Type B pancreatic cell (in vitro differentiated cells): ENCODE measurements around the gene ZIC1. TPM values are rescaled to one million over a fixed set of nuclear protein-coding genes. Genes with fewer than 3 reads are reported as not detected.

Experiments used
- DNase-seq: peaks from one replicate; pipeline ENCODE4 v3.0.0; 2021; ENCODE audit warnings: mixed read lengths; ENCODE audit not compliant: unreplicated experiment; ENCODE audit errors: extremely low spot score
- H3K27ac Mint-ChIP-seq: 2 replicates; pipeline ENCODE4 v1.8.0; 2021; ENCODE audit warnings: mild to moderate bottlenecking, mixed read lengths
- H3K27me3 Mint-ChIP-seq: 2 replicates; pipeline ENCODE4 v1.8.0; 2021; ENCODE audit warnings: mixed read lengths
- H3K36me3 Mint-ChIP-seq: 2 replicates; pipeline ENCODE4 v1.8.0; 2021; ENCODE audit warnings: mixed read lengths
- H3K4me1 Mint-ChIP-seq: one replicate; pipeline ENCODE4 v1.8.0; 2021; ENCODE audit warnings: mixed read lengths; ENCODE audit not compliant: unreplicated experiment
- H3K4me3 Mint-ChIP-seq: 2 replicates; pipeline ENCODE4 v1.8.0; 2021; ENCODE audit warnings: mild to moderate bottlenecking, mixed read lengths
- H3K9me3 Mint-ChIP-seq: 2 replicates; pipeline ENCODE4 v1.8.0; 2021; ENCODE audit warnings: mixed read lengths
- total RNA-seq: library from RNA; stranded (reverse); gene quantifications from 2 replicates; pipeline ENCODE4 v1.2.1, GENCODE V29; 2021; ENCODE audit warnings: low replicate concordance
- TF ChIP-seq, protein P1 (sequence below): fragments of 200-600 bp; sonication (generic); conservative IDR thresholded peaks from 2 replicates; pipeline ENCODE4 v1.5.0; 2021; ENCODE audit warnings: antibody characterized with exemption, mild to moderate bottlenecking

Gene ZIC1
- total RNA-seq, 1 donor from 2014 or later, result 184 TPM

- peaks cover 93% of the 10 kb centered on the region for H3K27me3 Mint-ChIP-seq
- H3K27ac Mint-ChIP-seq, result peak overlapping the region; percentile 85
- TF ChIP-seq, protein P1, sequence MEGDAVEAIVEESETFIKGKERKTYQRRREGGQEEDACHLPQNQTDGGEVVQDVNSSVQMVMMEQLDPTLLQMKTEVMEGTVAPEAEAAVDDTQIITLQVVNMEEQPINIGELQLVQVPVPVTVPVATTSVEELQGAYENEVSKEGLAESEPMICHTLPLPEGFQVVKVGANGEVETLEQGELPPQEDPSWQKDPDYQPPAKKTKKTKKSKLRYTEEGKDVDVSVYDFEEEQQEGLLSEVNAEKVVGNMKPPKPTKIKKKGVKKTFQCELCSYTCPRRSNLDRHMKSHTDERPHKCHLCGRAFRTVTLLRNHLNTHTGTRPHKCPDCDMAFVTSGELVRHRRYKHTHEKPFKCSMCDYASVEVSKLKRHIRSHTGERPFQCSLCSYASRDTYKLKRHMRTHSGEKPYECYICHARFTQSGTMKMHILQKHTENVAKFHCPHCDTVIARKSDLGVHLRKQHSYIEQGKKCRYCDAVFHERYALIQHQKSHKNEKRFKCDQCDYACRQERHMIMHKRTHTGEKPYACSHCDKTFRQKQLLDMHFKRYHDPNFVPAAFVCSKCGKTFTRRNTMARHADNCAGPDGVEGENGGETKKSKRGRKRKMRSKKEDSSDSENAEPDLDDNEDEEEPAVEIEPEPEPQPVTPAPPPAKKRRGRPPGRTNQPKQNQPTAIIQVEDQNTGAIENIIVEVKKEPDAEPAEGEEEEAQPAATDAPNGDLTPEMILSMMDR, result peak; percentile 36
- peaks cover 20% of the 10 kb centered on the region for H3K4me1 Mint-ChIP-seq
- H3K9me3 Mint-ChIP-seq, result no peaks in the 10 kb centered on the region
- H3K4me3 Mint-ChIP-seq, result peak overlapping the region; percentile 87
- DNase-seq, result no peak
- peaks cover 18% of the 10 kb centered on the region for H3K36me3 Mint-ChIP-seq
These were observed 1.5 kb upstream of the ZIC1 start for GRCh38 chr3:147407498-147408187.

DNA sequence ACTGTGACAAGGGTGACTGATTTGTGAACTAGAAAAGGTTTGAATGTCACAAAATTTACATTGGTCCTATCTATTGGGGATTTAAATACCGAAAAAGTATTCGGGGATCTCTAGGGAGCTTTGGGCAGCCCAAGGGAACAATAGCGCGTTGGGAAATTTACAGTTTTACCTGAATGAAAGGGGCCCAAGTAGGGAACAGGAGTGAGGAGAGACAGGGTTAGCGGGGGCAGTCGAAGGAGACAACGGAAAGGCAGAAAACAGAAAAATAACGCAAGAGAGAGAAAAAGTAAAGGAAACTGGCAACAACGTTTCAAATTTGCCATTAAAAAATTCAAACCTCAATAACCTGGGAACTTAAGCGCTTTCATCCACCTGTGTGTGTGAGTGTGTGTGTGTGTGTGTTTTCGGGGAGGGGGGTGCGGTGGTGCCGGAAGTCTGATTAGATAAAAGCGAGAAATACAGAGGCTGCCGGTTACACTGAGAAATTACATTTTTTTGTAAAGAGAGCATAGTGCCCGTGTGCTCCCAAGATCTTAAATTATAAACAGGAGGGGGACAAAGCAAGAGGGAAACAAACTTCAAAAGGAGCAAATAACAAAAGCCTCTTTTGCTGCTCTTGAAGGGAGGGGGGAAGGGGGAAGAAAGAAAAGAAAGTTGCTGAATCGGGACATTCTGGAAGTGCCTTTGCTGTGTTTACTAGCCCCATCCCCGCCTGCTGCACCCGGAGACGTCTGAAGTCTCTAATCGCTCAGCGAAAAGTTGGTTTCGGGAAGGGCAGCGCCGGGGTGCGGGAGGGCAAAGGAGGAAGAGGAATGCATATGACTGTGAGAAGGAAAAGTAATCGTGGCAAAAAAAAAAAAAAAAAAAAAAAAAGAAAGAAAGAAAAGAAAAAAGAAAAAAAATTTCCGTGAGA is 721 bp upstream of the ZIC1 start:
- DNase-seq, result no peak
- peaks cover 17% of the 10 kb centered on the region for H3K4me1 Mint-ChIP-seq
- TF ChIP-seq, protein P1, result no peak

DNA sequence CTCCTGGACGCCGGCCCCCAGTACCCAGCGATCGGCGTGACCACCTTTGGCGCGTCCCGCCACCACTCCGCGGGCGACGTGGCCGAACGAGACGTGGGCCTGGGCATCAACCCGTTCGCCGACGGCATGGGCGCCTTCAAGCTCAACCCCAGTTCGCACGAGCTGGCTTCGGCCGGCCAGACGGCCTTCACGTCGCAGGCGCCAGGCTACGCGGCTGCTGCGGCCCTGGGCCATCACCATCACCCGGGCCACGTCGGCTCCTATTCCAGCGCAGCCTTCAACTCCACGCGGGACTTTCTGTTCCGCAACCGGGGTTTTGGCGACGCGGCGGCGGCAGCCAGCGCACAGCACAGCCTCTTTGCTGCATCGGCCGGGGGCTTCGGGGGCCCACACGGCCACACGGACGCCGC is 956 bp downstream of the ZIC1 start:
- Mint-ChIP-seq H3K36me3 (peaks cover 28% of the 10 kb centered on the region), H3K27ac (no peak overlapping the region), H3K4me3 (peak overlapping the region; percentile 87), H3K27me3 (peaks cover 92% of the 10 kb centered on the region), H3K4me1 (peaks cover 13% of the 10 kb centered on the region), H3K9me3 (no peaks in the 10 kb centered on the region)
- TF ChIP-seq, protein P1, result no peak
- DNase-seq, result no peak

More for the DNA sequence above, 721 bp upstream of the ZIC1 start:
- Mint-ChIP-seq H3K27ac (peak overlapping the region; percentile 85), H3K9me3 (no peaks in the 10 kb centered on the region), H3K27me3 (peaks cover 93% of the 10 kb centered on the region), H3K4me3 (peak overlapping the region; percentile 87), H3K36me3 (peaks cover 20% of the 10 kb centered on the region)

DNA sequence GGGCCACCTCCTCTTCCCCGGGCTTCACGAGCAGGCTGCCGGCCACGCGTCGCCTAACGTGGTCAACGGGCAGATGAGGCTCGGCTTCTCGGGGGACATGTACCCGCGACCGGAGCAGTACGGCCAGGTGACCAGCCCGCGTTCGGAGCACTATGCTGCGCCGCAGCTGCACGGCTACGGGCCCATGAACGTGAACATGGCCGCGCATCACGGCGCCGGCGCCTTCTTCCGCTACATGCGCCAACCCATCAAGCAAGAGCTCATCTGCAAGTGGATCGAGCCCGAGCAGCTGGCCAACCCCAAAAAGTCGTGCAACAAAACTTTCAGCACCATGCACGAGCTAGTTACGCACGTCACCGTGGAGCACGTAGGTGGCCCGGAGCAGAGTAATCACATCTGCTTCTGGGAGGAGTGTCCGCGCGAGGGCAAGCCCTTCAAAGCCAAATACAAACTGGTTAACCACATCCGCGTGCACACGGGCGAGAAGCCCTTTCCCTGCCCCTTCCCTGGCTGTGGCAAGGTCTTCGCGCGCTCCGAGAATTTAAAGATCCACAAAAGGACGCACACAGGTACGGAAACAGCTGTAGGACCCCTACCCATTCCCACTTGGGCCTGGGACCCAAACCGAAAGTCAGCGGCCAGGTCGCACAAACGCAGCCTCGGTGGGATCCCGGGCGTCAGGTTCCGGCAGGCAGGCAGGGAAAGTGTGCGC is 1.5 kb downstream of the ZIC1 start:
- H3K36me3 Mint-ChIP-seq, result peaks cover 34% of the 10 kb centered on the region
- TF ChIP-seq, protein P1, result no peak
- peak overlapping the region; percentile 87 for H3K4me3 Mint-ChIP-seq
- peaks cover 92% of the 10 kb centered on the region for H3K27me3 Mint-ChIP-seq
- peaks cover 17% of the 10 kb centered on the region for H3K4me1 Mint-ChIP-seq
- H3K9me3 Mint-ChIP-seq, result no peaks in the 10 kb centered on the region
- H3K27ac Mint-ChIP-seq, result peak overlapping the region; percentile 58
- no peak for DNase-seq

GRCh38 chr3:147411238-147411814 is 2.2 kb downstream of the ZIC1 start:
- Mint-ChIP-seq H3K4me3 (peak overlapping the region; percentile 87), H3K27ac (peak overlapping the region; percentile 58), H3K27me3 (peaks cover 92% of the 10 kb centered on the region), H3K4me1 (peaks cover 17% of the 10 kb centered on the region), H3K9me3 (no peaks in the 10 kb centered on the region), H3K36me3 (peaks cover 35% of the 10 kb centered on the region)
- DNase-seq, result no peak
- TF ChIP-seq, protein P1, result no peak
